Trophoblast cell (in vitro differentiated cells and primary cell): ENCODE data around the gene RNF32.

Experiments used
- DNase-seq, 2 donors: peaks; one replicate each; pipeline ENCODE4 v3.0.0-alpha.2; 2016
- H2AFZ ChIP-seq: 2 replicates; pipeline ENCODE4 v1.6.1; 2013; ENCODE audit warnings: low read length, moderate library complexity, mild to moderate bottlenecking; ENCODE audit not compliant: insufficient read depth, poor library complexity
- H2AK5ac ChIP-seq: 2 replicates; pipeline ENCODE4 v1.6.1; 2013; ENCODE audit warnings: mild to moderate bottlenecking, low read length
- H2BK120ac ChIP-seq: 2 replicates; pipeline ENCODE4 v1.6.1; 2013; ENCODE audit warnings: low read length, mild to moderate bottlenecking, moderate library complexity; ENCODE audit not compliant: insufficient read depth, poor library complexity
- H2BK12ac ChIP-seq: 2 replicates; pipeline ENCODE4 v1.6.1; 2013; ENCODE audit warnings: mild to moderate bottlenecking, low read length, moderate library complexity
- H2BK5ac ChIP-seq: 2 replicates; pipeline ENCODE4 v1.6.1; 2013; ENCODE audit warnings: low read length, low read depth, moderate library complexity, mild to moderate bottlenecking; ENCODE audit not compliant: poor library complexity
- H3K14ac ChIP-seq: 2 replicates; pipeline ENCODE4 v1.6.1; 2013; ENCODE audit warnings: mild to moderate bottlenecking, low read length
- H3K18ac ChIP-seq: 2 replicates; pipeline ENCODE4 v1.6.1; 2013; ENCODE audit warnings: mild to moderate bottlenecking, low read length
- H3K23ac ChIP-seq: 2 replicates; pipeline ENCODE4 v1.6.1; 2013; ENCODE audit warnings: low read length
- H3K27ac ChIP-seq: 2 replicates; pipeline ENCODE4 v1.5.1; 2013; ENCODE audit warnings: low read depth, mild to moderate bottlenecking, inconsistent platforms, low read length, moderate library complexity
- H3K27me3 ChIP-seq: 2 replicates; pipeline ENCODE4 v1.6.1; 2013; ENCODE audit warnings: inconsistent platforms, mild to moderate bottlenecking, low read length, moderate library complexity; ENCODE audit not compliant: insufficient read depth
- H3K36me3 ChIP-seq, 2 experiments: 1 replicate in 1 of 2; 2 replicates in 1 of 2; pipeline ENCODE4 v1.6.1; 2013; ENCODE audit warnings: low read length in 2 of 2, mild to moderate bottlenecking in 2 of 2, moderate library complexity in 1 of 2; ENCODE audit not compliant: insufficient read depth in 2 of 2, control insufficient read depth in 1 of 2
- H3K4ac ChIP-seq: 2 replicates; pipeline ENCODE4 v1.6.1; 2013; ENCODE audit warnings: low read depth, mild to moderate bottlenecking, low read length, moderate library complexity
- H3K4me1 ChIP-seq, 2 experiments: 1 replicate in 1 of 2; 2 replicates in 1 of 2; pipeline ENCODE4 v1.6.1; 2013; ENCODE audit warnings: low read length in 2 of 2, mild to moderate bottlenecking in 2 of 2, moderate library complexity in 1 of 2; ENCODE audit not compliant: insufficient read depth in 2 of 2, control insufficient read depth in 1 of 2
- H3K4me2 ChIP-seq: 2 replicates; pipeline ENCODE4 v1.6.1; 2013; ENCODE audit warnings: inconsistent platforms, mild to moderate bottlenecking, low read length, moderate library complexity
- H3K4me3 ChIP-seq: 2 replicates; pipeline ENCODE4 v1.5.1; 2013; ENCODE audit warnings: mild to moderate bottlenecking, low read depth, low read length, inconsistent platforms
- H3K79me1 ChIP-seq: one replicate; pipeline ENCODE4 v1.6.1; 2013; ENCODE audit warnings: low read length
- H3K79me2 ChIP-seq: 2 replicates; pipeline ENCODE4 v1.6.1; 2013; ENCODE audit warnings: low read length, mild to moderate bottlenecking; ENCODE audit not compliant: control insufficient read depth, insufficient read depth, poor library complexity
- H3K9ac ChIP-seq: 2 replicates; pipeline ENCODE4 v1.6.1; 2013; ENCODE audit warnings: mild to moderate bottlenecking, low read length
- H3K9me3 ChIP-seq: 2 replicates; pipeline ENCODE4 v1.6.1; 2013; ENCODE audit warnings: low read depth, mild to moderate bottlenecking, control low read depth, inconsistent platforms, low read length; ENCODE audit not compliant: insufficient read depth
- H4K12ac ChIP-seq: 2 replicates; pipeline ENCODE4 v1.6.1; 2013; ENCODE audit warnings: low read depth, mild to moderate bottlenecking, low read length, moderate library complexity
- H4K8ac ChIP-seq: 2 replicates; pipeline ENCODE4 v1.6.1; 2013; ENCODE audit warnings: low read depth, mild to moderate bottlenecking, low read length, moderate library complexity
- H4K91ac ChIP-seq: one replicate; pipeline ENCODE4 v1.6.1; 2013; ENCODE audit warnings: low read depth, mild to moderate bottlenecking, low read length, moderate library complexity
- WGBS: extraction: QIAGEN DNeasy Blood & Tissue Kit; methylation state at CpG from one replicate; pipeline ENCODE4 v1.1.7; 2013; ENCODE audit warnings: missing lambda C conversion rate; ENCODE audit not compliant: insufficient read length, insufficient coverage; ENCODE audit errors: extremely low coverage; 5-methylcytosine and 5-hydroxymethylcytosine counted together

The RNF32 gene

GRCh38 chr7:156667110-156667426, 26.5 kb downstream of the RNF32 start:
- Histone ChIP-seq H3K27me3 (no peaks in the 10 kb centered on the region), H3K4me2 (no peak overlapping the region), H3K9me3 (no peaks in the 10 kb centered on the region), H3K36me3 (peaks cover under 1 to 6% of the 10 kb centered on the region in 2 experiments), H3K9ac (no peak overlapping the region), H4K8ac (no peak overlapping the region), H3K23ac (no peak overlapping the region), H3K79me2 (no peaks in the 10 kb centered on the region), H3K14ac (no peak overlapping the region), H3K27ac (no peak overlapping the region), H3K4me1 (no peaks in the 10 kb centered on the region), H2BK120ac (no peak overlapping the region), H3K79me1 (no peaks in the 10 kb centered on the region), H3K18ac (no peak overlapping the region), H3K4ac (no peak overlapping the region), H2BK5ac (no peak overlapping the region), H4K91ac (no peak overlapping the region), H2AK5ac (no peak overlapping the region), H4K12ac (no peak overlapping the region), H2BK12ac (no peak overlapping the region), H3K4me3 (no peak overlapping the region), H2AFZ (no peak overlapping the region)
- no CpG with 5 or more reads among the region's 1 CpG for WGBS
- DNase-seq = no peak

- H2AK5ac ChIP-seq = no peak overlapping the region
- no peaks in the 10 kb centered on the region for H3K79me2 ChIP-seq
- no CpG with 5 or more reads among the region's 13 CpGs for WGBS
- no peak overlapping the region for H3K14ac ChIP-seq
- H3K9ac ChIP-seq = no peak overlapping the region
- H3K4me1 ChIP-seq = no peaks in the 10 kb centered on the region
- H3K4me2 ChIP-seq = no peak overlapping the region
- no peak overlapping the region for H4K91ac ChIP-seq
- H3K36me3 ChIP-seq = peaks cover 3 to 6% of the 10 kb centered on the region in 2 experiments
- H3K79me1 ChIP-seq = no peaks in the 10 kb centered on the region
- no peak overlapping the region for H2BK12ac ChIP-seq
- no peak overlapping the region for H3K4ac ChIP-seq
- H3K23ac ChIP-seq = no peak overlapping the region
- no peak for DNase-seq
- no peak overlapping the region for H4K12ac ChIP-seq
- H3K4me3 ChIP-seq = no peak overlapping the region
- no peak overlapping the region for H2AFZ ChIP-seq
- H3K27ac ChIP-seq = no peak overlapping the region
- H2BK120ac ChIP-seq = no peak overlapping the region
- H3K18ac ChIP-seq = no peak overlapping the region
- H4K8ac ChIP-seq = no peak overlapping the region
- no peak overlapping the region for H2BK5ac ChIP-seq
- H3K27me3 ChIP-seq = no peaks in the 10 kb centered on the region
- H3K9me3 ChIP-seq = no peaks in the 10 kb centered on the region
These were observed 27.7 kb downstream of the RNF32 start for GRCh38 chr7:156668130-156668741.

GRCh38 chr7:156669035-156669828, 28.7 kb downstream of the RNF32 start:
- Histone ChIP-seq H3K9ac (no peak overlapping the region), H3K9me3 (no peaks in the 10 kb centered on the region), H3K18ac (no peak overlapping the region), H4K91ac (no peak overlapping the region), H4K12ac (no peak overlapping the region), H3K79me2 (no peaks in the 10 kb centered on the region), H3K4me1 (no peaks in the 10 kb centered on the region), H2BK120ac (no peak overlapping the region), H3K23ac (no peak overlapping the region), H3K36me3 (peaks cover 3 to 9% of the 10 kb centered on the region in 2 experiments), H3K4ac (no peak overlapping the region), H2AK5ac (no peak overlapping the region), H3K27ac (no peak overlapping the region), H2AFZ (no peak overlapping the region), H2BK12ac (no peak overlapping the region), H2BK5ac (no peak overlapping the region), H3K4me3 (no peak overlapping the region), H3K14ac (no peak overlapping the region), H4K8ac (no peak overlapping the region), H3K27me3 (no peaks in the 10 kb centered on the region), H3K79me1 (no peaks in the 10 kb centered on the region), H3K4me2 (no peak overlapping the region)
- WGBS = no CpG with 5 or more reads among the region's 19 CpGs
- DNase-seq = no peak

GRCh38 chr7:156673454-156673853, 32.9 kb downstream of the RNF32 start:
- Histone ChIP-seq H2BK5ac (no peak overlapping the region), H3K4me2 (no peak overlapping the region), H3K36me3 (peaks cover 12 to 22% of the 10 kb centered on the region in 2 experiments), H3K4me1 (no peaks in the 10 kb centered on the region), H3K14ac (no peak overlapping the region), H3K27ac (no peak overlapping the region), H2BK120ac (no peak overlapping the region), H3K18ac (no peak overlapping the region), H4K91ac (no peak overlapping the region), H3K9me3 (peaks cover 1% of the 10 kb centered on the region), H3K27me3 (no peaks in the 10 kb centered on the region), H3K79me2 (no peaks in the 10 kb centered on the region), H3K4me3 (no peak overlapping the region), H2BK12ac (no peak overlapping the region), H4K12ac (no peak overlapping the region), H2AK5ac (no peak overlapping the region), H2AFZ (no peak overlapping the region), H3K9ac (no peak overlapping the region), H3K23ac (no peak overlapping the region), H3K79me1 (no peaks in the 10 kb centered on the region), H4K8ac (no peak overlapping the region), H3K4ac (no peak overlapping the region)
- no peak for DNase-seq
- no CpG with 5 or more reads among the region's 6 CpGs for WGBS
